Stimulated activated CD8-positive, alpha-beta memory T cell treated with anti-CD3 and anti-CD28 coated beads, Interleukin-7, amount 100 ng/mL, for 48 hours (primary cell): ENCODE data around the gene STX8.

Experiments
- DNase-seq, 2 donors: peaks; one replicate each; pipeline ENCODE4 v3.0.0-alpha.2; 2020; ENCODE audit warnings: low read depth in 1 of 2; ENCODE audit errors: extremely low read depth in 1 of 2

Gene STX8

DNA sequence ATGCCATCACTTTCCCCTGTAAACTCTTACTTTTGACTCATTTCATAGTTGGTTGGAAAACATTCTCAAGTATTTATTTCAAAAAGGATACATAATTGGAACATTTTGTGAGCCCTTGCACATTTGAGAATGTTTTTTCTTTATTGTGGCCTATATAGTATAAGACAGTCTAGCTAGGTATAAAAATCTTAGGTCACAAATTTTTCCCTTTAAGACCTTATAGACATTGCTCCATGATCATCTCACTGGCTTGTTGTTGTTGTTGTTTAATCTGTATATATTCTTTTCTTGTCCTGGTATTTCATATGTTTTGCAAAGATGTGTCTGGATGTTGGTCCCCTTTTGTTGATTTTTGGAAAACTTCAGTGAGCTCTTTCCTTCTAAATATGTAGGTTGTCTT lies 360.2 kb downstream of the STX8 start:
- DNase-seq, result no peak

DNA sequence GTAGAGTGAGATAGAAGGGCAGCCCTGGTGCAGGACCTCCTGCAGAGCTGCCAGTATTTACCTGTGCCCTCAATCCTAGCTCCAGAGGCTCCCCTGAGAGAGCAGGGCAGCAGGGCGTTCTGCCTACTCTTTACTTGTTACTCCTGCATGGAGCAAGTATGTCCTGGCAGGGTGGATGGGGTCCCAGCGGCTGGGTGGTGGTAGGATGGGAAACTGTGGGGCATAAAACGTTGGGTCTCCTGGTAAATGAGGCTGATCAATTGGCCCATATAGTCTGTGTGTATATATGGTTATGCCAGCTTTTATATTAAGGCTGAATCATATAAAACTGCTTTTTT lies 362.3 kb downstream of the STX8 start:
- DNase-seq, result no peak

DNA sequence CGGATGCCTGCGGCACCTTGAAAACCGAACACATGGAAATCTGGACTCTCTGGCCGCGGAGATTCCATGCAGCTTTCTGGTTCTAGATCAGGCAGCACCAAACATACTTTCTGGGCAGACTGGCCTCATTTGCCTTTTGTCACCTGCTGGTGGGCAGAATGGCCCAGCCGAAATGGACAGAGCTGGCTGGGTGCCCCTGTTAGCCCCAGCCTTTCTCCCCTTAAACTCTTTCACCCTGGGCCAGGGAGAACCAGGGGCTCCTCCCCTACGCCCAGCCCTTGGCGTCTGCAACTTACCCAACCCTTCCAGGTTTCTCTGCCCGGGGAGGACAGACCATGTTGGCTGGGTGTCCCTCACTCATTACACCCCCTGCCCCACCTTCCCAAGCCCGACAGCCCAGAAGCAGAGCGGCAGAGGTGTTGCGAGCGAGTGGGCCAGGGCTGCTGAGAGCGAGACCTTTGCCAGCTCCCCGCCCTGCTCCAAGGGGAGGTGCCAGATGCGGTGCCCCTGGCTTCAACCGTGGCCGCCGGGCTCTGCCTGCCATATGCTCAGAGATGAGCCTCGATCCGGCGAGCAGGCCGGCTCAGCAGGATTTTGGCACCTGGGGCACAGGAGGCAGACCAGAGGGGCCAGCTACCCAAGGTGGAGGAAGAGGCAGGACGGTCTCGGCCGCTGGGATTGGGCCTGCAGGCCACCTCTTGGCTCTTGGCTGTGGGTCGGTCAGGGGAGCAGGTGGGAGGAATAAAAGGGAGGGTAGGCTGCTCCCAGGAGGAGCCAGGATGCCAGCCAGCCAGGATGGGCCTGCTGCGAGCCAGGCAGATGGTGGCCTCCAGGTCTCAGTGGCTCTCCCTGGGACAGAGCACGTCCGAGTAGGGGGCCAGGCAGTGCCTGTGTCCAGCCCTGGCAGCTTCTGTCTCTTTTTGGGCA lies 363.0 kb downstream of the STX8 start:
- no peak for DNase-seq

DNA sequence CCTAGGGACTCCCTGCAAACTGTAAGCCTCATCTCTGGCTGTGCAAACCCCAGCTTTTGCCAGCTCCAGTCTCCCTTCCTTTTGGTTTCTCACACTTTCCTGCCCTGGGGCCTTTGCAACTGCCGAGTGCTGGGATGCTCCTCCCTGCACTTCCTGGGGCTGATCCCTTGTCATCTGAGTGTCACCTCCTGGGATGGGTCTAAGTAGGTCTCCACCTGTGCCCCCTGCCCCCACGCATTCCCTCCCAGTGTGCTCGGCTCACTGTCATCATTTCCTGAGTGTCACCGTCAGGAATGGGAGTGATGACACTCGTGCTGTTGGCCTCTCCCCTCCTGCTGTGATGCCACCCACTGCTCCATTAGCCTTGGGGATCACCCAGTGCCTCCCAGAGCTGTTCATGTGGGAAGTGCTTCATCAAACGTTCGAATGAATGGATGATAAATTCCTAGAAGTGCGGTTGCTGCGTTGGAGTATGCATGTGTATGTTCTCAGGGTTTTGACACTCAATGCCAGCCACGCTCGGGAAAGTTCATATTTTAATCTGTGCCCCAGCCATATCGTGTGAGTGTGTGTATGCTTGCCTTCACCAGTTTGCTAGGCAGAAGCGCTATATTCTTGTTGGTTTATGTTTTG lies 364.4 kb downstream of the STX8 start:
- DNase-seq, result no peak

DNA sequence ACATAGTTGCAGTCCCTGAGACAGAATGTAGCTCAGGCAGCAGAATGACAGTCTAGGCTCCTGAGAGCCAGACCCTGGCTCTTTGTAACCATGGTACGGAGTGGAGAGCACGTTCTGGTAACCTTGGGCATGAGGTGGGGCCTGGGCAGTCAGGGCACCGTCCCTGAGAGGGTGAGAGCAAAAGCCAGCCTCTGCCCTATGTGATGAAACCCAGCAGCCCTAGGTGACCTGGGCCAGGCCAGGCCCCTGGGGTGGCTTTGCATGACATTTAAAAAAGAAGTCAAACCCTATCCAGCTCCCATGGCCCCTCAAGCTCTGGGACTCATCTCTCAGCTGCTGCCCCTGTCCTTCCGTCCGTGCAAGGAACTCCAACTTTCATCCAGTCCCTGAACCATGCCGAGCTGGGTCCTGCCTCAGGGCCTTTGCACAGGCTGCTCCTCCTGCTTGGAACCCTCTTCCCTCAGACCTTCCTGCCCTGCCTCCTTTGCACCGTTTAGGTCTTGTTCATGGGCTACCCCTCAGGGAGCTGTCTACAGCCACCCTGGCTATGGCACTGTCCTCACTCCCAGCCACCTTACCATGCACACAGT lies 365.7 kb downstream of the STX8 start:
- DNase-seq, result no peak

DNA sequence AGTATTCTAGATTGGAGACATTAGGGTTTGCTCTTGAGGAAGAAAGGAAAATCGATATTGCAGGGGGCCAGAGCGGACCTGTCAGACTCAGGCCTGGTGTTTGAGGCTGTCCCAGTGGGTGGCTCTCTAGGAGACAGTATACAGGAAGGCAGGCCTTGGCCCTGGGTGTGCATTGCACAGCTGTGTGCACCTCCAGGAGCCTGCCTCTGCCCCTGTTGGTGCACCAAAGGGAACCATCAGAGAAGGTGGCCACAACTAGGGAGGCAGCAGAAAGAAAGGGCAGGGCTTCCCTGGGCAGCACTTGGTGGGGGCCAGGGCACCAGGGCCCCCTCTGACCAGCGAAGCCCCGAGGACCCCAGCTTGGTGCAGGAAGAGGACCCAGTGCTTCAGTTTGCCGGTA lies 366.3 kb downstream of the STX8 start:
- DNase-seq, result no peak

DNA sequence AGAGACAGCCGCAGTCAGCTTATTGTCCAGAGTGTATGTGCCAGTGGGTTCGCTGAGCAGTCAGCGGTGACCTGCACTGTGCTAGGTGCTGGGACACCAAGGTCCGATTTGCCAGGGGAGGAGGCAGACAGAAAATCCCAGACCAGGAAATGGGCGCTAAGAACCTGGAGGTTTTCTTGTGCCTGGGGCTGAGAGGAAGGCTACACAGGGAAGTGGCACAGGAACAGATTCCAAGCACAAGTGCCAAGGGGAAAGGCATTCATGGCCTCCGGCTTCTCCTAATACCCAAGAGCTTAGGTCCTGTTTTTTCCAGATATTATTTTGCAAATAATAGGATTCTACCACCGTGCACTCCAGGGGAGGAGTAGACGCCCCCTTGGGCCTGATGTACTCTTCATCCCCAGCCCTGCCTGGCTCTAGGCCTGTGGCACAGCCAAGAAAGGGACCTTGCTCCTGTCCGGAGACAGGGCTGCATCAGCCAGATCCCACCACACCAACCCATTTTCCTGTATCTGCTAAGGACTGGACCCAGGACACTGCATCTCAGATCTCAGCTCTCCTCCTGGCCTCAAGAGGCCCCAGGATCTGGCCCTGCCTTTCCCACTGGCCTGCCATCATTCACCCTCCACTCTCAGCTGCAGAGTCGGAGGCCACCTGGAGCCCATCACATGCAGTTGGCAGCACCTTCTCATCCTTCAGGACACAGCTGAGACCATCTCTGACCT lies 367.1 kb downstream of the STX8 start:
- no peak for DNase-seq

DNA sequence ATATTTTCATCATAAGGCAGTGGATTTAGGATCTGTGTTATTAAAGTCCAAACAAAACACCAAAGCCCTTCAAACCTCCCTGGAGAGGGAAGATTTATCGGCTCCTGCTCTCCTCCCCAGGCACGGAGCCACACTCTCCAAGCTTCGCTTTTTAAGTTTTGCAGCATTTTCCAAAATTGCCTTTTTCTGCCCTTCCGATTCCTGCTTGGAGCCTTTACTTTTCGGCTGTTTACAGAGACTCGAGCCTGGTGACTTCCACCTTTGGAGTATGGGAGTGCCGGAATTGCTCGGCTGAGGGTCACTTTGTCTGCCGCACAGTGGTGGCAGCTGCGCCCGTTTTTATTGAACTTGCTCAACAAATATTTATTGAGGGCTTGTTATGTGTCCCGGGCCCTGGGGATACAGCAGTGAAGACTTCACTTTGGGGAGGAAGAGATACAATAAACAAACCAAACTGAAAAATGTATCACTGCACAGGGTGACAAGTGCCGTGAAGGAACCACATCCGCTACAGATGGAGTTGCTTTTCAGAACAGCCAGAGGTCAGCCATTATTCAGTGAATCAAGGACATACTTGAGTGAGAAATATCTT lies 368.8 kb downstream of the STX8 start:
- DNase-seq, result no peak

DNA sequence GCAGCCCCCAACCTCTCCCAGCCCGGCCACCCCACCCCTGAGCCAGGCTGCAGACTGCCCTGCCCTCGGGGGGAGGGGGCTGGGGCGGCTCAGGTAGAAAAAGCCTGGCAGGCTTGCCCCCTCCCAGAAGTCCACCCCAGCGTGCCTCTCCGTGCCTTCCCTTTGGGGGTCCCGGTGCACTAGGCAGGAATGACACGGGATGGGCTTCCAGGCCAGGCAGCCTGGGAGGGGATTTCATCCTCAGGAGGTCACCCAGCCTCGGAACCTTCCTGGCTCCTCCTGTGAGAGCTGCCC lies 369.3 kb downstream of the STX8 start:
- DNase-seq, result no peak

DNA sequence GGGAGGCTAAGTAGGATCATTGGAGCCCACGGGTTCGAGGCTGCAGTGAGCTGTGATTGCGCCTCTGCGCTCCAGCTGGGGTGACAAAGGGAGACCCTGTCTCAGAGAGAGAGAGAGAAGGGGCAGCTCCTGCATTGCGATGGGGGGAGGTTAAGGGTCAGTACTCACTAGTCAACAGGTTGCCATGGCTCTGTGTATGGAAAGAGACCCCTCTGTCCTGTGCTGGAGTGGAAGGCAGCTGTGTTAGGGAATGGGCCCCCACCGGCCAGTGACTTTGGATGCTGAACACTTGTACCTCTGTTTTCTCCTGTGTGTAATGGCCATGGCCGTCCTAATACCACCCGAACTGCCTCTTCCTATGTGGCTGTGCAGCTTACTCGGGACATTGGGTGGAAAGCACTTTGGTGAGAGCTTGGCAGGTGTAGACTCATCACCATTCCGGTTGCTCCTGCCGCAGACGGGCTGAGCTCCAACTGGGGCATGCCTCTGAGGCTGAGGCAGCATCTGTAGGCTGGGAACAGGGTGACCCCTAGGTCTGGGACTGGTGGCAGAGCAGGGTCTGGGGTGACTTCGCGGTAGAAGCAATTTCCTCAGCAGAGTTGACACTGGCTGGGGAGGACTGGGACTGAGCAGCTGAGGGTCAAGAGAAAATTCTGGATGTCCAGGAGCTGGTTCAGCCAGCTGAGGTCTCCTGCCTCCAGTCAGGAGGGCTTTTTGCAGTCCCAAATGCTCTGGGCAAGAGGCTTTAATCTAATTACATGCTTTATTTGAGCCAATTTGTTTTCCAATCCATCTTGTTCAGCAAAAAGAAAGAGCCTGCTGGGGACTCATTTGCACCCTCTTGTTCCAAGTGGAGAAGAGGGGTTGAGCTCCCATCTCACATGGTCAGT lies 369.9 kb downstream of the STX8 start:
- no peak for DNase-seq

DNA sequence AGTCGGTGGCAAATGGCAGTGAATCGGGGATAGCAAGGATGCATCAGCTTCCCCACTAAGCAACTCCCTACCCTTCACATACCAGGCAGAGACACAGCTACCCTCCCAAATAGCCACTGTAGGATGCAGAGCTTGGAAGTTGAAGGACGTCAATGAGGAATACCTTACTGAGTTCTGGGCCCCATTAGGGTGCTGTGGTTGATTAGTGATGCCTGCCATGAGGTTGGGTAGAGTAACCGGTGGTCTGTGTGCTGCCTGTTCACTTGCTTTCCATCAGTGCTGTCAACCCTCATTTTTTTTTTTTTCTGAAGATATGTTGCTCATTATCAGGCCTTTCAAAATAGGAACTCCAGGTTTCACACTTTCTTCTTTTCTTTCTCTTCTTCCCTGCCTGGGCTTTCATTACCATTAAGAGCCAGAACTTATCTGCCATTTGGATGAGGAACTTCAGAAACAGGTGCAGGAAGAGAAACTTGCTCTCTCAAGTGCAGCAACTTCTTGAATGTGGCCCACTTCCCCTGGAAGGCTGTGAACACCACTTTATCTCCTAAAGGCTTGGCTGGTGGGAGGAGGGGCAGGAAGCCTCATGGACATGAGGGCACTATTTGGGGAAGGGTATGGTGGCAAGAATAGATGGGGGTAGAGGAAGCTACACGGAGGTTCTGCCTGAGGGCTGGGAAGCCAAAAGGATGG lies 370.8 kb downstream of the STX8 start:
- DNase-seq, result no peak

DNA sequence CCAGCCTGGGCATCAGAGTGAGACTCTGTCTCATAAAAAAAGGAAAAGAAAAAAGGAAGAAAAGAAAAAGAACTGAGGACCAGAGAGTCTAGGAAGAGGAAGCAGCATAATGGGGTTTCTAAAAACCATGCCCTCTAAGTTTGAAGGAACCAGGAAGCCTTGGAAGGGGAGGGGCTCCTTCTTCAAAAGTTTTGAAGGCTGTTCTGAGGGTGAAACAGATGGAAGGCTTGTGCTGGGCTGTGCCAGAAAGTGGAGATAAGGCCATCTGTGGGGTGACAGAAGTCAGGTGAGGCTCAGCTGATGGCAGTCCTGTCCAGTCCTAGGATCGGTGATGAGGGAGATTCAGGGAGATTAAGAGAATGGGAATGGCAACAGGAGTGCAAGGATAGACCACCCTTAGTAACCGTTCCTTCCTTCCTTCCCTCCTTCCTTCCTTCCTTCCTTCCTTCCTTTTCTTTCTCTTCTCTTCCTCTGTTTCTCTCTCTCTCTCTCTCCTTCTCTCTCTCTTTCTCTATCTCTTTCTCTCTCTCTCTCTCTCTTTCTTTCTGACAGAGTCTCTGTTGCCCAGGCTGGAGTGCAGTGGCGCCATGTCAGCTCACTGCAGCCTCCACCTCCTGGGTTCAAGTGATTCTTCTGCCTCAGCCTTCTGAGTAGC lies 371.7 kb downstream of the STX8 start:
- DNase-seq, result no peak

DNA sequence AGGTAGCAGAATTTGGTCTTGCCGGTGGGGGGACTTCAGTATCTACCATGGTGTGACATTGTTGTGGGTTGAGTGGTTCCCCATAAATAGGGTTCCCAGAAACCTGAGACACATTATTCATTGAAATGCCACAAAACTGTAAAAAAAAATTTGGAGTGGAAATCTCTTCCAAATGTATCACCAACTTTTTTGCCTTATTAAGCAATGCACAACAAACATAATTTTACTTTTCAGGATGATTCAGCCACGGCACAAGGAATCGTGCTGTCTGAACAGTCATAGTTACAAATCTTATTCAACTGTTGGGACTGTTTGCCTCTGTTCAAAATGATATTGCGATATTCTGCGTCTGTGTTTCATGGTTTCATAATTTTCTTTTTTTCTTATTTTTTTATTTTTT lies 373.1 kb downstream of the STX8 start:
- no peak for DNase-seq

DNA sequence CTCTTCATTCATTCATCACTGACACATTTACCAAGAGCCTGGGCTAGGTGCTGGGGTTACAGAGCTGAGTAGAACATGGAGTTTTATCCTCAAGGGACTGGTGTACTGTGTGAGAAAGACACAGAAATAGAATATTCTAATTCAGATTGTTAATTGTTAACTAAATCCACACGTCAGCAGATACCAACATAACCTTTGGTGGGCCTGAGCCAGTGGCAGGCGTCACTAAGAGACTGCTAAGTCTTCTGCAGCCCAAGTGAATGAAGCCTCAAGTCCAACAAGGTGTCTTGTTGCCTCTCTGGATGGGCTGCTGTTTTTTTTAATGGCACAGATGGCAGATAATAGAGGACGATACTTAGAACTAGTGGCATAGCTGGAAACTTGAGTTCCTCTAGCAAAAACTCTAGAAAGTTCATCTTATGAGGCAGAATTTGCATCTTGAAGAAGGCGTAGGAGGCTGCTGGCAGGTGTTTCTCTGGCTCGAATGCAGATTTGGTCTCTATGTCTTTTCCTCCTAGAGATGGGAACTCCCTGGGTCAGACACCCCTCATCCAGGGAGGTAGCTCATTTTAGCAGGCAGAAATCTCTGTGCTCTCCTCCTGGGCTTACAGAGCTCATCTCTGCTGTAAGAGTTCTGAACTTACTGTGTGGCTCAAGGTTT lies 374.8 kb downstream of the STX8 start:
- no peak for DNase-seq
